Measurements from ENCODE around the gene EME1.
A peak's percentile ranks its signal among the peaks of the same experiment; 100 is the strongest.
"Not testable (repeated sequence)": the region's sequence is repeated elsewhere in the genome, so short reads cannot be mapped to it uniquely, and the experiment has no call there.

EME1 gene

DNA sequence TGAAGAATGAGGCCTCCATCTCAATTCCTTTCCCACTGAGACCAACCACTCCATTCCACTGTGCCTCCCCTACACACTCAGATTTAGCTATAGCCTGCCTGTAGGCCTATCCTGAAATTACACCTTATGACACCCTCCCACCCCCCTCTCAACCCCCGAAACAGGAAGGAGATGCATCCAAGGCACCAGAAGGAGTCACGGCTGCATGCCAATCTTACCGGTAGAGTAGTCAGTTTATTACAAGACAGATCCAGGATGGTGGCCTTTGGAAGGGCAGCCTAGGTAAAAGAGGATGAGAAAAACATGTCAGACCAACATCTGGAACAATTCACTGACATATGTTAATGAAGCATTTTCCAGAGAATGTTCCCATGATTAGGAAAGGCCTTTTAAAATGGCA lies 21.7 kb downstream of the EME1 start:
- no peak for DNase-seq (ENCODE audit: low read depth)
- H3K4me3 ChIP-seq (ENCODE audit: low read depth, low read length), result no peak overlapping the region
- TF ChIP-seq, protein P1, sequence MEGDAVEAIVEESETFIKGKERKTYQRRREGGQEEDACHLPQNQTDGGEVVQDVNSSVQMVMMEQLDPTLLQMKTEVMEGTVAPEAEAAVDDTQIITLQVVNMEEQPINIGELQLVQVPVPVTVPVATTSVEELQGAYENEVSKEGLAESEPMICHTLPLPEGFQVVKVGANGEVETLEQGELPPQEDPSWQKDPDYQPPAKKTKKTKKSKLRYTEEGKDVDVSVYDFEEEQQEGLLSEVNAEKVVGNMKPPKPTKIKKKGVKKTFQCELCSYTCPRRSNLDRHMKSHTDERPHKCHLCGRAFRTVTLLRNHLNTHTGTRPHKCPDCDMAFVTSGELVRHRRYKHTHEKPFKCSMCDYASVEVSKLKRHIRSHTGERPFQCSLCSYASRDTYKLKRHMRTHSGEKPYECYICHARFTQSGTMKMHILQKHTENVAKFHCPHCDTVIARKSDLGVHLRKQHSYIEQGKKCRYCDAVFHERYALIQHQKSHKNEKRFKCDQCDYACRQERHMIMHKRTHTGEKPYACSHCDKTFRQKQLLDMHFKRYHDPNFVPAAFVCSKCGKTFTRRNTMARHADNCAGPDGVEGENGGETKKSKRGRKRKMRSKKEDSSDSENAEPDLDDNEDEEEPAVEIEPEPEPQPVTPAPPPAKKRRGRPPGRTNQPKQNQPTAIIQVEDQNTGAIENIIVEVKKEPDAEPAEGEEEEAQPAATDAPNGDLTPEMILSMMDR (IDR thresholded peaks at IDR 0.05; ENCODE audit: low read depth, low read length, missing control alignments), result no peak

DNA sequence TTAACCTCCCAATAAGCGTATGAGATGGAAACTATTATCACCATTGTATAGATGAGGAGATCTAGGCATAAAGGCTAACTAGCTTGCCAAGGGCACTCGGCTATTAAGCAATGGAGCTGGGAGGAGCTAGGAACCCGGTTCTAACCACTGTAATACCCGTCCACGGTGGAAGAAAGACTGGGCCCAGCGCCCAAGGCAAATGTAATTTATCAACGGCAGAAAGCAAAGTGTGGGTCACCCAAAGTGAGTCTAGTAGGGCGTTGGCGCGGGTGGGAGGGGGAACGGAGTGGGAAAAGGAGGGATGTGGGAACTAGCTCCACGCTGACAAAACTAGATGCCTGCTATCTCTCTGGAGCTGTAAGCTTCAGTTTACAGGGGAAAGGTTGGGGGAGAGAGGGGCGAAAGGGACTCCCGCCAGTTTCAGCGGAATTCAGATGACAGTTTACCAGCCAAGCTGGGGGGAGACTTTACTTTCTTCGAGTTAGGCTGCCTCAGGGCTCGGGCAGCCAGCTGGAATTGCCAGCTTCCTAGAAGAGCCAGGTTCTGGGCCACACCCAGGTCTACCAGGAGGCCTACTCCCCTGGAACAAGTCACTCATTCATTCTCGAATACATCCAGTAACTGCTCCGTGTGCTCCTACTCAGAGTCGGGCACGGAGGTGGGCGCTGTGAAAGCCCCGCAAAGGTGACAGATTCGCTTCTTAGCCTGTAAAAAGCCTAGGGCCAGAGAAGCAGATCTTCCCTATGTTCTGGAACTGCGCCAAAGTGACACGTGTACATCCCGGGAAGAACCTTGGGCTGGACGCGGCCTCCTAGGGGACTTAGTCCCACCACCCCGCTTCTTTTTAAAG lies 23.5 kb downstream of the EME1 start:
- peak overlapping the region; percentile 80 for H3K4me3 ChIP-seq (ENCODE audit: low read depth, low read length)
- TF ChIP-seq, protein P1 (IDR thresholded peaks at IDR 0.05; ENCODE audit: low read depth, low read length, missing control alignments), result no peak
- DNase-seq (ENCODE audit: low read depth), result no peak

DNA sequence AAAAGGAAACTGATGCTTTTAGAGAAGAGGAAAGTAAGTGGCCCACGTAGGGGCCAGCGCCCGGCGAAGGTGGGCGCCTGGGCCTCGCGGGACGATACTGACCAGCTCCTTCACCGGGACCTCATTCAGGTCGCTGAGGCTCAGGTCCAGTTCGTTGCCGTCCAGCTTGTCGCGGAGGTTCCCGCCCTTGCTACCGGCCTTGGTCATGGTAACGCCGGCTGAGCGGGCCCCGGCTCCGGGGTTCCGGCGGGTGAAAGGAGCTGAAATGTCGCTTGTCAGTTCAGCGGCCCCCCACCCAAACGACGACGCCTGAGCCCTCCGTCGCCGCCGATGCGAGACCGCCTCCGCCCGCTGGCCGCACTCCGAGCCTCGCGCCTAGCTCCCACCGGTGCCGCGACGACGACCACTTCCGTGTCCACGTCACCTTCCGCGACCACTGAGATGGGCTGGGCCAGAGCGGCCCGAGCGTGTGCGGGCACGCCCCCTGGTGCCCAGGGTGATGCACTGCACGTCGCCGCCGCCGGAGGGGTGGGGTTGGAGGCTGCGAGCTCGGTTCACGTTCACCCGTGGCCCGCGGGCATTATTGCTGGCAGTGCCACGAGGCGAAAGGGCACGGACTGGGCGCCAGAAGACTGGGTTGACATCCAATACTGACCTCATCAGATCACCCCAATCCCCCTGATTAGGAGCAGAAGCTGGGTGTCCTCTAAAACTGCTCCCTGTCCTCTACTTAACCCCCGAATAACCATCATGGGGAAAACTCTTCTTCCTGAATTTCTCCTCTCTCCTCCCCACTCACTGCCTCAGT lies 24.3 kb downstream of the EME1 start, which contains the start of gene LRRC59:
Gene LRRC59, minus strand, starts transcription at position 413 of the 808 bp plus-strand sequence. Its CDS starts 206 bp downstream, at position 207.
- TF ChIP-seq, protein P1 (IDR thresholded peaks at IDR 0.05; ENCODE audit: low read depth, low read length, missing control alignments), result peak; percentile 98
- peak within 1 kb of the TSS; percentile 80 for H3K4me3 ChIP-seq (ENCODE audit: low read depth, low read length)
- peak; percentile 65 for DNase-seq (ENCODE audit: low read depth)

DNA sequence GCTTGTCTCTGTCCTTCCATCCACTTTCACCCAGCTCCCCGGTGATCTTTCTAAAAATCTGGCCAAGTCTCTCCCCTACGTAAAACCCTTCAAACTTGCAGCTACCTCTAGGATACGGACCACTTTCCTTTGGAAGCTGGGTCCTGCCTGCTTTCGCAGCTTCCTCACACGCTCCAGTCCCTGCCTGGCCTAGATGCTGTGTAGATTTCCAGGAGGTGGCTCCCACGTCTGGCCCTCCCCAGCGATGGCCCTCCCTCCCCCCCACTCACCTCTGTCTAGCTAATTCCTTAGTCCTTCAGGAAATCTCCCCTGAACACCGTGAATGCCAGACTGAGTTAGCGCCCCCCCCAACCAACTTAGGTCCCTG lies 24.9 kb downstream of the EME1 start:
- peak overlapping the region; percentile 80 for H3K4me3 ChIP-seq (ENCODE audit: low read depth, low read length)

DNA sequence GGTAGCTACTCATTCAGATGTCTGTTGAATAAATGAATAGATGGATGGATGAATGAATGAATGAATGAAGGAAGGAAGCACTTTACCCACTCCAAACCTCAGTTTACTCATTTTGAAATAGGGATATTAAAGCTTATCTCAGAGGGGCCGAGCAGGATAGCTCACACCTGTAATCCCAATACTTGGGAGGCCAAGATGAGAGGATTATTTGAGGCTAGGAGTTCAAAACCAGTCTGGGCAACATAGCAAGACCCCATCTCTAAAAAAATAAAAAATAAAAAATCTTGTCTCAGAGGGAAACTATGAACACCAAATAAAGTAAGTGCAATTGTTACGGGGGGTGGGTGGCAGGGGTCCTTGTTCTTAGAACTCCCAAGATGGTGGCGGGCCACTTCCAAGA lies 25.6 kb downstream of the EME1 start:
- DNase-seq (ENCODE audit: low read depth); H3K4me3 ChIP-seq (ENCODE audit: low read depth, low read length): not testable (repeated sequence)

More for the DNA sequence above, 24.9 kb downstream of the EME1 start:
- TF ChIP-seq, protein P1 (IDR thresholded peaks at IDR 0.05; ENCODE audit: low read depth, low read length, missing control alignments), result no peak
- DNase-seq (ENCODE audit: low read depth), result no peak

DNA sequence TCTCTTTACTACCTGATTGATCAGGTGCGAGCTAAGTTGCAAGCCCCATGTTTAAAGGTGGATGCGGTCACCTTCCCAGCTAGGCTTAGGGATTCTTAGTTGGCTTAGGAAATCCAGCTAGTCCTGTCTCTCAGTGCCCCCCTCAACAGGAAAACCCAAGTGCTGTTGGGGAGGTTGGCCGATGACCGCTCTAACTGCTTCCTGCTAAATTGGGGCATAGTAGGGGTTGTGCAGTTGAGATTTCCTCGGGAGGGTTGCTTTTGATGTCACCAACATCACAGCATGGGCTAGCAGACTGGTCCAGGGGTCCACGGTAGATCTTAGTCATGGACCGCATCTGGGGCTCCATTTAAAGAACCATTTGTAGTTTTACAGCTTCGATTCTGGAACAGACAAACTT lies 26.6 kb downstream of the EME1 start:
- not testable (repeated sequence) for DNase-seq (ENCODE audit: low read depth); H3K4me3 ChIP-seq (ENCODE audit: low read depth, low read length)

DNA sequence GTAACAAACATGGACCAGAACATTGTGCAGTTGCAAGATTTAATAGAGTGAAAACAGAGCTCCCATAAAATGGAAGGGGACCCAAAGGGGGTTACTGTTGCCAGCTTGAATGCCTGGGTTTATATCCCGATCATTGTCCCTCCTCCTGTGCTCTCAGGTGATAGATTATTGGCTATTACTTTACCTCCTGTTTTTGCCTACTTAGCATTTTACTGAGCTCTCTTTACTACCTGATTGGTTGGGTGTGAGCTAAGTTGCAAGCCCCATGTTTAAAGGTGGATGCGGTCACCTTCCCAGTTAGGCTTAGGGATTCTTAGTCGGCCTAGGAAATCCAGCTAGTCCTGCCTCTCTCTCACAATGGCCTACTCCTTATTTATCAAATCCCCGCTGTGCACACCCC lies 32.3 kb downstream of the EME1 start:
- not testable (repeated sequence) for DNase-seq (ENCODE audit: low read depth); H3K4me3 ChIP-seq (ENCODE audit: low read depth, low read length)

DNA sequence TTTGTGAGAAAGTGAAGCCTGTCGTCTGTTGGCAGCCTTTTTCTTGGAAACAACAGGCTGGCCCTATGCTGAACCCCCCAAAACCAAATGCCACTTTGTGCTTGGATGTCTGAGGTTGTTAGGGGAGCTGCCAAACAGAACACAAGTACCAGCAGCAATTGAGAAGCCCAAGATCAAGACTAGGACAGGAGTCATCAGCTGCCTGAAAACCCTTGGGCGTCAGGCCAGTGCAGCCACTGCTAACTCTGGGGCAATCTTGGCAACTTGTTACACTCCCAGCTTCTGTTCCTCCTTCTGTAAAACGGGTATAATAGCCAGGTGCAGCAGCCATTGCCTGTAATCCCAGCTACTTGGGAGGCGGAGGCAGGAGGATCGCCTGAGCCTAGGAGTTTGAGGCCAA lies 33.5 kb downstream of the EME1 start:
- TF ChIP-seq, protein P1 (IDR thresholded peaks at IDR 0.05; ENCODE audit: low read depth, low read length, missing control alignments), result no peak
- DNase-seq (ENCODE audit: low read depth), result no peak
- no peak overlapping the region for H3K4me3 ChIP-seq (ENCODE audit: low read depth, low read length)

Data from GM12864 (cell line).